Skeletal muscle tissue (tissue), 4 donors: ENCODE data around the gene ZNF630. TPM values are rescaled to one million over a fixed set of nuclear protein-coding genes. Genes with fewer than 3 reads are reported as not detected.
A peak's percentile ranks its signal among the peaks of the same experiment; 100 is the strongest.
"Not testable (repeated sequence)": the region's sequence is repeated elsewhere in the genome, so short reads cannot be mapped to it uniquely, and the experiment has no call there.

ENCODE experiments used
- H3K27ac ChIP-seq: one replicate; pipeline ENCODE4 v1.7.0; 2013; ENCODE audit warnings: mild to moderate bottlenecking, low read depth, low read length, inconsistent platforms
- H3K27me3 ChIP-seq, 3 donors: one replicate each; pipeline ENCODE4 v1.7.0; 2013; ENCODE audit warnings: low read length in 3 of 3; ENCODE audit not compliant: control insufficient read depth in 3 of 3, insufficient read depth in 3 of 3
- H3K36me3 ChIP-seq, 3 donors: one replicate each; pipeline ENCODE4 v1.7.0; 2013; ENCODE audit warnings: low read length in 3 of 3; ENCODE audit not compliant: control insufficient read depth in 3 of 3, insufficient read depth in 3 of 3
- H3K4me1 ChIP-seq, 3 donors: one replicate each; pipeline ENCODE4 v1.7.0; 2013; ENCODE audit warnings: low read length in 3 of 3, mild to moderate bottlenecking in 3 of 3; ENCODE audit not compliant: control insufficient read depth in 3 of 3, insufficient read depth in 3 of 3
- H3K4me3 ChIP-seq, 3 donors: one replicate each; pipeline ENCODE4 v1.7.0; 2013; ENCODE audit warnings: low read length in 3 of 3
- H3K9ac ChIP-seq, 3 donors: one replicate each; pipeline ENCODE4 v1.7.0; 2013; ENCODE audit warnings: low read length in 3 of 3, mild to moderate bottlenecking in 3 of 3, moderate library complexity in 2 of 3, low read depth in 1 of 3
- H3K9me3 ChIP-seq, 3 donors: one replicate each; pipeline ENCODE4 v1.7.0; 2013; ENCODE audit warnings: low read length in 3 of 3; ENCODE audit not compliant: control insufficient read depth in 3 of 3
- total RNA-seq: library from RNA; depleted of rRNA; stranded (reverse); fragments of >200 nt; gene quantifications from one replicate; pipeline ENCODE4 v1.2.3, GENCODE V29; 2014
- donor health status: Osteomylitis.

ZNF630 gene
- total RNA-seq = 2.1 TPM

GRCh38 chrX:48071064-48071985 is at the start of gene ZNF630:
Gene ZNF630, minus strand, starts transcription at chrX:48071640. Its CDS starts 4,754 bp downstream, at chrX:48066886.
- peak within 1 kb of the TSS; percentile 66 to 82 (median 82) for H3K4me3 ChIP-seq
- no peaks in the 10 kb centered on the region for H3K27me3 ChIP-seq
- H3K36me3 ChIP-seq = no peaks in the 10 kb centered on the region
- peak within 1 kb of the TSS; percentile 74 for H3K27ac ChIP-seq
- H3K9me3 ChIP-seq = no peaks in the 10 kb centered on the region
- H3K4me1 ChIP-seq = peaks cover 0 to 3% (median 0%) of the 10 kb centered on the region in 3 donors
- peak within 1 kb of the TSS; percentile 68 to 85 (median 74) for H3K9ac ChIP-seq

GRCh38 chrX:48107717-48108116 is 36.3 kb upstream of the ZNF630 start:
- H3K4me3 ChIP-seq = no peak overlapping the region

GRCh38 chrX:48102874-48103374 is 31.5 kb upstream of the ZNF630 start:
- no peaks in the 10 kb centered on the region for H3K27me3 ChIP-seq
- no peaks in the 10 kb centered on the region for H3K36me3 ChIP-seq
- H3K9ac ChIP-seq = no peak overlapping the region
- H3K27ac ChIP-seq = no peak overlapping the region
- H3K4me1 ChIP-seq = no peaks in the 10 kb centered on the region
- H3K4me3 ChIP-seq = no peak overlapping the region
- H3K9me3 ChIP-seq = no peaks in the 10 kb centered on the region

More at GRCh38 chrX:48107717-48108116, 36.3 kb upstream of the ZNF630 start:
- H3K36me3 ChIP-seq = no peaks in the 10 kb centered on the region
- H3K27me3 ChIP-seq = no peaks in the 10 kb centered on the region
- no peak overlapping the region for H3K9ac ChIP-seq
- no peak overlapping the region for H3K27ac ChIP-seq
- H3K9me3 ChIP-seq = no peaks in the 10 kb centered on the region
- H3K4me1 ChIP-seq = no peaks in the 10 kb centered on the region

- H3K27me3 ChIP-seq = no peaks in the 10 kb centered on the region
- H3K9me3 ChIP-seq = no peaks in the 10 kb centered on the region
- H3K27ac ChIP-seq = no peak overlapping the region
- no peak overlapping the region for H3K4me3 ChIP-seq
- no peaks in the 10 kb centered on the region for H3K4me1 ChIP-seq
- no peak overlapping the region for H3K9ac ChIP-seq
- H3K36me3 ChIP-seq = no peaks in the 10 kb centered on the region
Observed at GRCh38 chrX:48101443-48101842, 30.0 kb upstream of the ZNF630 start.

GRCh38 chrX:48092558-48092957 is 21.1 kb upstream of the ZNF630 start:
- not testable (repeated sequence) for H3K4me3 ChIP-seq, H3K27me3 ChIP-seq, H3K36me3 ChIP-seq, H3K27ac ChIP-seq, H3K4me1 ChIP-seq, H3K9me3 ChIP-seq, H3K9ac ChIP-seq

GRCh38 chrX:48090123-48090522 is 18.7 kb upstream of the ZNF630 start:
- H3K27me3 ChIP-seq = no peaks in the 10 kb centered on the region
- H3K27ac ChIP-seq = no peak overlapping the region
- no peaks in the 10 kb centered on the region for H3K9me3 ChIP-seq
- H3K9ac ChIP-seq = no peak overlapping the region
- no peaks in the 10 kb centered on the region for H3K36me3 ChIP-seq
- no peaks in the 10 kb centered on the region for H3K4me1 ChIP-seq
- H3K4me3 ChIP-seq = no peak overlapping the region

- no peak overlapping the region for H3K27ac ChIP-seq
- no peak overlapping the region for H3K4me3 ChIP-seq
- H3K27me3 ChIP-seq = no peaks in the 10 kb centered on the region
- H3K4me1 ChIP-seq = no peaks in the 10 kb centered on the region
- no peaks in the 10 kb centered on the region for H3K9me3 ChIP-seq
- H3K36me3 ChIP-seq = no peaks in the 10 kb centered on the region
- H3K9ac ChIP-seq = no peak overlapping the region
Observed at GRCh38 chrX:48086082-48086481, 14.6 kb upstream of the ZNF630 start.

GRCh38 chrX:48083706-48084105 is 12.3 kb upstream of the ZNF630 start:
- H3K9ac ChIP-seq = no peak overlapping the region
- no peaks in the 10 kb centered on the region for H3K4me1 ChIP-seq
- H3K27me3 ChIP-seq = no peaks in the 10 kb centered on the region
- no peaks in the 10 kb centered on the region for H3K9me3 ChIP-seq
- H3K36me3 ChIP-seq = no peaks in the 10 kb centered on the region
- no peak overlapping the region for H3K27ac ChIP-seq
- no peak overlapping the region for H3K4me3 ChIP-seq

GRCh38 chrX:48083212-48083611 is 11.8 kb upstream of the ZNF630 start:
- no peaks in the 10 kb centered on the region for H3K4me1 ChIP-seq
- no peak overlapping the region for H3K4me3 ChIP-seq
- no peak overlapping the region for H3K9ac ChIP-seq
- H3K27ac ChIP-seq = no peak overlapping the region
- no peaks in the 10 kb centered on the region for H3K27me3 ChIP-seq
- no peaks in the 10 kb centered on the region for H3K9me3 ChIP-seq
- no peaks in the 10 kb centered on the region for H3K36me3 ChIP-seq

GRCh38 chrX:48076343-48076742 is 4.9 kb upstream of the ZNF630 start:
- H3K27ac ChIP-seq = no peak overlapping the region
- H3K9ac ChIP-seq = no peak overlapping the region
- H3K4me1 ChIP-seq = no peaks in the 10 kb centered on the region
- no peaks in the 10 kb centered on the region for H3K36me3 ChIP-seq
- no peaks in the 10 kb centered on the region for H3K9me3 ChIP-seq
- no peaks in the 10 kb centered on the region for H3K27me3 ChIP-seq
- no peak overlapping the region for H3K4me3 ChIP-seq
